Heart right ventricle (tissue), 16 donors: ENCODE results near the gene FUT8. TPM values are rescaled to one million over a fixed set of nuclear protein-coding genes. Genes with fewer than 3 reads are reported as not detected.

Experiments used
- ATAC-seq, 8 donors: fragments of 200-7000 bp; cut with Tn5 transposase; one replicate each; pipeline ENCODE4 v1.9.1; 2020; ENCODE audit warnings: mild to moderate bottlenecking in 8 of 8, moderate library complexity in 8 of 8, moderate number of reproducible peaks in 1 of 8
- DNase-seq, 2 donors: peaks; one replicate each; pipeline ENCODE4 v3.0.0-alpha.2; 2020
- H3K27ac ChIP-seq, 10 donors: fragments of 200-600 bp; sonication (generic) in 2 of 10; one replicate each; pipeline versions ENCODE4 v1.5.0 to v1.8.0; 2020 to 2022; ENCODE audit warnings: mild to moderate bottlenecking in 3 of 10
- H3K27me3 ChIP-seq, 7 donors: fragments of 200-600 bp; one replicate each; pipeline ENCODE4 v1.8.0; 2021 to 2022; ENCODE audit warnings: mild to moderate bottlenecking in 2 of 7
- H3K36me3 ChIP-seq, 9 donors: fragments of 200-600 bp; sonication (generic) in 1 of 9; one replicate each; pipeline versions ENCODE4 v1.5.0 to v1.8.0; 2020 to 2022; ENCODE audit warnings: mild to moderate bottlenecking in 2 of 9
- H3K4me1 ChIP-seq, 9 donors: fragments of 200-600 bp; sonication (generic) in 1 of 9; one replicate each; pipeline versions ENCODE4 v1.5.0 to v1.8.0; 2020 to 2022; ENCODE audit warnings: mild to moderate bottlenecking in 4 of 9
- H3K4me3 ChIP-seq, 10 donors: fragments of 200-600 bp; sonication (generic) in 2 of 10; one replicate each; pipeline versions ENCODE4 v1.5.0 to v1.8.0; 2020 to 2022; ENCODE audit warnings: mild to moderate bottlenecking in 7 of 10, moderate library complexity in 2 of 10
- H3K9me3 ChIP-seq, 11 donors: fragments of 200-600 bp in 10 of 11; sonication (generic) in 2 of 11; one replicate each; pipeline versions ENCODE4 v1.5.0 to v1.8.0; 2013 to 2022; ENCODE audit warnings: mild to moderate bottlenecking in 2 of 11, control low read depth in 1 of 11, moderate library complexity in 1 of 11
- WGBS, 2 donors: extraction: QIAGEN DNeasy Blood & Tissue Kit; methylation state at CpG; one replicate each; pipeline ENCODE4 v1.1.7; 2013; ENCODE audit warnings: inconsistent platforms in 1 of 2; 5-methylcytosine and 5-hydroxymethylcytosine counted together
- intact Hi-C, 10 donors: fragments of 100-400 bp; cut with DNase I; formaldehyde crosslinking; loops; one replicate each; pipeline versions ENCODE4 v1.11.1 to v1.14.2; 2022
- polyA plus RNA-seq, 2 donors: library from polyadenylated mRNA; stranded (reverse); fragments of 200-250 nt; gene quantifications; one replicate each; pipeline ENCODE4 v1.2.3, GENCODE V29; 2013
- total RNA-seq, 10 donors: library from RNA; stranded (reverse); fragmentation: NEBNext Ultra II Directional in 3 of 10; extraction: Animal tissue kit (Norgen Biotek cat#: 25700) in 3 of 10; gene quantifications; one replicate each; pipeline versions ENCODE4 v1.2.1 to v1.2.4, GENCODE V29; 2021 to 2023
- TF ChIP-seq, protein P1 (sequence below), 9 donors: fragments of 200-600 bp; sonication (generic) in 2 of 9; IDR thresholded peaks; one replicate each; pipeline versions ENCODE4 v1.5.0 to v1.8.0; 2021 to 2022; ENCODE audit warnings: antibody characterized with exemption in 9 of 9, mild to moderate bottlenecking in 5 of 9, moderate library complexity in 1 of 9
- donor health status: Arrhythmogenic right ventricular cardiomyopathy.
- donor health status: ischemic (EF 13 %, LVEDD 7.1; RV severe dilation, severe dysfunction).
- donor health status: healthy with polysubstance abuse.
- donor health status: DM: no; HTN: yes; CAD: no.
- donor health status: DM: no; HTN: no; CAD: no.
- donor health status: ischemic (EF 25% LVEDD 6.9; RV normal size, moderate dysfunction).
- donor health status: ischemic (EF 25% LVEDD 5.7; RV mildly dilated, moderate dysfunction).
- donor health status: healthy.
- donor health status: DM: yes; HTN: yes; CAD: no.
- donor health status: Ischemic cardiomyopathy.
- donor health status: ischemic (EF 35%, LVEDD 5.7; RV mildly dilated, moderate dysfunction).
- donor health status: nonischemic (EF 11% LVEDD 7.7; RV severe dilation, severe dysfunction).
- donor health status: DM: yes; HTN: yes; CAD: no.
- donor health status: PGD.
- donor health status: ischemic (EF 29% LVEDD 5.4; RV normal size, mild dysfunction).
- donor health status: nonischemic (EF 23%, LVEDD 6.1; RV moderate dilation, normal function).

Gene FUT8
- total and polyA plus RNA-seq, 12 donors, result 2.9 to 16.1 (median 9.9) TPM

DNA sequence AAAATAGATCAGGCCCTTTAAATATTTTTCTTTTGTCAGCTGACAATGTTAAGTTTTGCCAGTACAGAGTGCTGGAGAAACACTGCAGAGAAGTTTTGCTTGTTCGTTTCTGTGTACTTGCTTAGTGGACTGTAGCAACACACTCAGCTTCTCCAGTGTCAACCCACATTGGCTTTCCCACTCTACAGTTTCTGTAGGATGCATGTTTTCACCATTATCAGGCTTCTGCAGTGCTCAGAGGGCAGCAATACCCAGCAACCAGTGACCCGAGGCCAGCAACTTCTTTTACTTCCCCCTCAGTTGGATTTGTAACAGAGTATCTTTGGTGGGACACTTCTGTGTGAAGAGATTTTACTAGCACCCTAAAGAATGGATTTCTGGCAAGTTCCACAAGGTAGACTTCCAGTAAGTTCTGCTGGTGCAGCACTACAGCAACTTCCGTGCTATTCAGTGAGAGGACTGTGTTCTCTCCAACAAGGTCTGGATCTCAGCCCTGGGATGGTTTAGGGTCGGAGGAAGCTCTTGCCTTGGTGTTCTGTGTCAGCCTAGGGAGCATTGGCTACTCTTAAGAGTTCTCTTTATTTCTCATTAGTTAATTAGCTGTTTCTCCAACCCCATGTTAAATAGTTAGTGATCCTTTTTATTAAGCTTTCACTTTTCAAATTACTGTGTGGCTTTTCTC is 70.4 kb downstream of the FUT8 start:
- Histone ChIP-seq H3K4me1 (peaks cover 0 to 20% (median 4%) of the 10 kb centered on the region in 9 donors), H3K4me3 (no peak overlapping the region), H3K36me3 (no peaks in the 10 kb centered on the region), H3K27me3 (no peaks in the 10 kb centered on the region), H3K27ac (no peak overlapping the region), H3K9me3 (no peaks in the 10 kb centered on the region)
- TF ChIP-seq, protein P1, sequence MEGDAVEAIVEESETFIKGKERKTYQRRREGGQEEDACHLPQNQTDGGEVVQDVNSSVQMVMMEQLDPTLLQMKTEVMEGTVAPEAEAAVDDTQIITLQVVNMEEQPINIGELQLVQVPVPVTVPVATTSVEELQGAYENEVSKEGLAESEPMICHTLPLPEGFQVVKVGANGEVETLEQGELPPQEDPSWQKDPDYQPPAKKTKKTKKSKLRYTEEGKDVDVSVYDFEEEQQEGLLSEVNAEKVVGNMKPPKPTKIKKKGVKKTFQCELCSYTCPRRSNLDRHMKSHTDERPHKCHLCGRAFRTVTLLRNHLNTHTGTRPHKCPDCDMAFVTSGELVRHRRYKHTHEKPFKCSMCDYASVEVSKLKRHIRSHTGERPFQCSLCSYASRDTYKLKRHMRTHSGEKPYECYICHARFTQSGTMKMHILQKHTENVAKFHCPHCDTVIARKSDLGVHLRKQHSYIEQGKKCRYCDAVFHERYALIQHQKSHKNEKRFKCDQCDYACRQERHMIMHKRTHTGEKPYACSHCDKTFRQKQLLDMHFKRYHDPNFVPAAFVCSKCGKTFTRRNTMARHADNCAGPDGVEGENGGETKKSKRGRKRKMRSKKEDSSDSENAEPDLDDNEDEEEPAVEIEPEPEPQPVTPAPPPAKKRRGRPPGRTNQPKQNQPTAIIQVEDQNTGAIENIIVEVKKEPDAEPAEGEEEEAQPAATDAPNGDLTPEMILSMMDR (IDR thresholded peaks at IDR 0.05), result no peak
- intact Hi-C loops, result no loop called here
- DNase-seq (no peak), ATAC-seq (peak in 1 of 8 donors; percentile 44)
- WGBS, 2 donors, result 52 to 54% methylated on average over 4 of the region's 4 CpGs

DNA sequence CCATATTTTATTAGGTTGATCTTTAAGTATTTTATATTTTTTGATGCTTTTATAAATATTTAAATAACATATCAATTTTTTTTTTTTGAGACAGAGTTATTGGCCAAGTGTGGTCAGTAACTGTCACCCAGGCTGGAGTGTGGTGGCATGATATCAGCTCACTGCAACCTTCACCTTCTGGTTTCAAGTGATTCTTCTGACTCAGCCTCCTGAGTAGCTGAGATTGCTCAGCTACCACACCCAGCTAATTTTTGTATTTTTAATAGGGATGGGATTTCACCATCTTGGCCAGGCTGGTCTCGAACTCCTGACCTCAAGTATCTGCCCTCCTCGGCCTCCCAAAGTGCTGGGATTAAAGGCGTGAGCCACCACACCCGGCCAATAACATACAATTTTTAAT is 71.1 kb downstream of the FUT8 start:
- intact Hi-C loops, result no loop called here
- ATAC-seq, result no peak

DNA sequence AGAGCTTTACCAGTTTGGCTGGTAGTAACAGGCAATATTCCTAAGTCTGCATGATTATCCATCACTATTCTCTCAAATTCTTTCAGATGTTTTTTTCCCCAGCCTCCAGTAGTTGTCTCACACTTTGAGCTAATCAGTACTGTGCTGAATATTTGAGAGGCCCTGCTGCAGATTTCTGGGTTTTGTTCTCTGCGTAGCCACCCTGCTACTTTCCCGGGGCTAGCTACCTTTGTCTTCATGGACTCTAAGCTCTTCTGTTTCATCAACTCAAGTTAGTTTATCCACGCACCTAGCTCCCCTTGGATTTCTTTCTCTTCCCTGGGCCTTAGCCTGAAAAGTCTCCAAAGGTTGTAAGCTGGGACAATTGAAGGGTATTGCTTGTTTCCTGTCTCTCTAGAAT is 73.0 kb downstream of the FUT8 start:
- Histone ChIP-seq H3K9me3 (no peaks in the 10 kb centered on the region), H3K27ac (no peak overlapping the region), H3K36me3 (no peaks in the 10 kb centered on the region), H3K27me3 (no peaks in the 10 kb centered on the region), H3K4me1 (peaks cover 0 to 24% (median 7%) of the 10 kb centered on the region in 9 donors), H3K4me3 (no peak overlapping the region)
- TF ChIP-seq, protein P1 (IDR thresholded peaks at IDR 0.05), result no peak
- no peak for ATAC-seq
- no peak for DNase-seq
- 78 to 83% methylated on average over 3 of the region's 3 CpGs for WGBS, 2 donors
- intact Hi-C loops, result no loop called here

More for the DNA sequence above, 71.1 kb downstream of the FUT8 start:
- H3K36me3 ChIP-seq, result no peaks in the 10 kb centered on the region
- peaks cover 0 to 20% (median 4%) of the 10 kb centered on the region in 9 donors for H3K4me1 ChIP-seq
- H3K4me3 ChIP-seq, result no peak overlapping the region
- no peak overlapping the region for H3K27ac ChIP-seq
- no peak for DNase-seq
- H3K27me3 ChIP-seq, result no peaks in the 10 kb centered on the region
- WGBS, 2 donors, result 95 to 96% methylated on average over 4 of the region's 4 CpGs
- H3K9me3 ChIP-seq, result no peaks in the 10 kb centered on the region
- TF ChIP-seq, protein P1 (IDR thresholded peaks at IDR 0.05), result no peak

DNA sequence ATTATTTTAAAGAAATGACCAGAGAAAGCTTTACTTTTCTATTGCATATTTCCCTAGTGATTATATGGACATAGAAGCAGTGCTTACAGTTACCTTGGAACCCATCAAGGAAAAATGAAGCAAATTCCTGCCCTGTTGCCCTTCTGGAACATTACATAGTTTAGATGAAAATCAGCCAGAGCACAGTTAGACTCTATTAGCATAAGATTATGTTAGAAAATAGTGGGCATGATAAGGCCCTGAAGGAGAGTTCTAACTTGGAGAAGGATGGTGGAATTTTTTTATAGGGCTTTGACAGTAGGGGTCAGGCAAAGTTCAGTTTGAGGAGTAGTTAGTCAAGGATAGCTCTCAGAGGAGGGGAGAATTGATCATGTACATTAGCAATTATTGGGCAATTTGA is 74.3 kb downstream of the FUT8 start:
- TF ChIP-seq, protein P1 (IDR thresholded peaks at IDR 0.05), result no peak
- H3K9me3 ChIP-seq, result no peaks in the 10 kb centered on the region
- no peak for DNase-seq
- H3K4me3 ChIP-seq, result no peak overlapping the region
- intact Hi-C loops, result no loop called here
- ATAC-seq, result no peak
- no peaks in the 10 kb centered on the region for H3K36me3 ChIP-seq
- H3K27me3 ChIP-seq, result no peaks in the 10 kb centered on the region
- no peak overlapping the region for H3K27ac ChIP-seq
- H3K4me1 ChIP-seq, result peaks cover 0 to 37% (median 7%) of the 10 kb centered on the region in 9 donors
